ENCODE results near the gene STUB1.

- TF ChIP-seq EZH2 (IDR thresholded peaks at IDR 0.05; ENCODE audit: insufficient read depth, poor library complexity, severe bottlenecking) (no peak), EZH2phosphoT487 (IDR thresholded peaks at IDR 0.05; ENCODE audit: insufficient read depth, low read depth) (no peak)
Measured at GRCh38 chr16:652454-653305, 27.5 kb upstream of the STUB1 start.

Data from GM23248 (cell line).